NCI-H2227 (cell line): ENCODE measurements around the gene CST7.
"Not testable (repeated sequence)": the region's sequence is repeated elsewhere in the genome, so short reads cannot be mapped to it uniquely, and the experiment has no call there.

Experiments
- DNase-seq: peaks from one replicate; lab custom pipeline; 2025; ENCODE audit not compliant: unreplicated experiment; lab: John Stamatoyannopoulos, UW

The CST7 gene

GRCh38 chr20:24999568-24999967, 50.5 kb downstream of the CST7 start:
- no peak for DNase-seq

GRCh38 chr20:25000268-25000801, 51.3 kb downstream of the CST7 start:
- no peak for DNase-seq

- DNase-seq, result not testable (repeated sequence)
These were observed 52.3 kb downstream of the CST7 start for GRCh38 chr20:25001323-25001722.

- no peak for DNase-seq
These were observed 53.9 kb downstream of the CST7 start for GRCh38 chr20:25003002-25003401.

- DNase-seq, result no peak
These were observed 56.2 kb downstream of the CST7 start for GRCh38 chr20:25005220-25005619.

GRCh38 chr20:25005661-25006060, 56.6 kb downstream of the CST7 start:
- DNase-seq, result no peak

- no peak for DNase-seq
These were observed 57.5 kb downstream of the CST7 start for GRCh38 chr20:25006431-25007167.

- DNase-seq, result no peak
These were observed 58.6 kb downstream of the CST7 start for GRCh38 chr20:25007491-25008305.

- no peak for DNase-seq
These were observed 59.5 kb downstream of the CST7 start for GRCh38 chr20:25008388-25009217.
